Astrocyte (in vitro differentiated cells and primary cell): ENCODE results near the gene TMCO1. TPM values are rescaled to one million over a fixed set of nuclear protein-coding genes. Genes with fewer than 3 reads are reported as not detected.
A peak's percentile ranks its signal among the peaks of the same experiment; 100 is the strongest.

Experiments
- DNase-seq: peaks from one replicate; pipeline ENCODE4 v3.0.0-alpha.2; 2010; ENCODE audit warnings: low read depth
- FAIRE-seq: peaks from 2 replicates; lab custom pipeline; 2011; peaks lifted over from hg19 to GRCh38; lab: Jason Lieb, UNC
- H2AFZ ChIP-seq: 2 replicates; pipeline ENCODE4 v1.6.0; 2012; ENCODE audit warnings: low read depth, low read length, inconsistent platforms
- H3K27ac ChIP-seq: 2 replicates; pipeline ENCODE4 v1.5.1; 2011; ENCODE audit warnings: low read depth, low read length, inconsistent platforms
- H3K27me3 ChIP-seq: 2 replicates; pipeline ENCODE4 v1.6.0; 2011; ENCODE audit warnings: low read length, inconsistent platforms; ENCODE audit not compliant: insufficient read depth
- H3K36me3 ChIP-seq: 2 replicates; pipeline ENCODE4 v1.5.1; 2011; ENCODE audit warnings: low read length, inconsistent platforms; ENCODE audit not compliant: insufficient read depth
- H3K4me1 ChIP-seq: 2 replicates; pipeline ENCODE4 v1.5.1; 2011; ENCODE audit warnings: low read length, inconsistent platforms; ENCODE audit not compliant: insufficient read depth
- H3K4me2 ChIP-seq: 2 replicates; pipeline ENCODE4 v1.6.0; 2012; ENCODE audit warnings: low read length, inconsistent platforms
- H3K4me3 ChIP-seq: 2 replicates; pipeline ENCODE4 v1.5.1; 2011; ENCODE audit warnings: low read depth, mild to moderate bottlenecking, low read length, inconsistent platforms; ENCODE audit not compliant: insufficient read depth
- H3K79me2 ChIP-seq: 2 replicates; pipeline ENCODE4 v1.6.0; 2012; ENCODE audit warnings: mild to moderate bottlenecking, low read length, inconsistent platforms; ENCODE audit not compliant: insufficient read depth
- H3K9ac ChIP-seq: 2 replicates; pipeline ENCODE4 v1.6.0; 2012; ENCODE audit warnings: mild to moderate bottlenecking, low read length, inconsistent platforms
- H3K9me3 ChIP-seq: 2 replicates; pipeline ENCODE4 v1.5.1; 2012; ENCODE audit warnings: low read depth, mild to moderate bottlenecking, low read length, inconsistent platforms; ENCODE audit not compliant: insufficient read depth
- H4K20me1 ChIP-seq: 2 replicates; pipeline ENCODE4 v1.6.0; 2012; ENCODE audit warnings: low read length, inconsistent platforms; ENCODE audit not compliant: insufficient read depth
- H3K27ac Mint-ChIP-seq: one replicate; pipeline ENCODE4 v1.8.0; 2021; ENCODE audit warnings: mild to moderate bottlenecking, mixed read lengths; ENCODE audit not compliant: unreplicated experiment
- H3K27me3 Mint-ChIP-seq: one replicate; pipeline ENCODE4 v1.8.0; 2021; ENCODE audit warnings: low read depth, mixed read lengths; ENCODE audit not compliant: unreplicated experiment
- H3K36me3 Mint-ChIP-seq: one replicate; pipeline ENCODE4 v1.8.0; 2021; ENCODE audit warnings: low read depth, mixed read lengths; ENCODE audit not compliant: unreplicated experiment
- H3K4me1 Mint-ChIP-seq: one replicate; pipeline ENCODE4 v1.8.0; 2021; ENCODE audit warnings: low read depth, mixed read lengths; ENCODE audit not compliant: unreplicated experiment
- H3K4me3 Mint-ChIP-seq: one replicate; pipeline ENCODE4 v1.8.0; 2021; ENCODE audit warnings: mild to moderate bottlenecking, moderate library complexity, mixed read lengths; ENCODE audit not compliant: unreplicated experiment
- H3K9me3 Mint-ChIP-seq: one replicate; pipeline ENCODE4 v1.8.0; 2021; ENCODE audit warnings: mild to moderate bottlenecking, mixed read lengths; ENCODE audit not compliant: unreplicated experiment
- CTCF ChIP-seq: IDR thresholded peaks from 2 replicates; pipeline ENCODE4 v1.5.1; 2011; ENCODE audit warnings: low read depth, mild to moderate bottlenecking, inconsistent platforms, low read length, moderate library complexity; ENCODE audit not compliant: insufficient read depth
- EZH2 ChIP-seq: IDR thresholded peaks from 2 replicates; pipeline ENCODE4 v1.6.1; 2012; ENCODE audit warnings: mild to moderate bottlenecking, low read length, inconsistent platforms; ENCODE audit not compliant: insufficient read depth
- total RNA-seq: library from RNA; stranded (reverse); gene quantifications from 2 replicates; pipeline ENCODE4 v1.2.1, GENCODE V29; 2021

The TMCO1 gene
- total RNA-seq, 1 donor from 2014 or later = 135 TPM

DNA sequence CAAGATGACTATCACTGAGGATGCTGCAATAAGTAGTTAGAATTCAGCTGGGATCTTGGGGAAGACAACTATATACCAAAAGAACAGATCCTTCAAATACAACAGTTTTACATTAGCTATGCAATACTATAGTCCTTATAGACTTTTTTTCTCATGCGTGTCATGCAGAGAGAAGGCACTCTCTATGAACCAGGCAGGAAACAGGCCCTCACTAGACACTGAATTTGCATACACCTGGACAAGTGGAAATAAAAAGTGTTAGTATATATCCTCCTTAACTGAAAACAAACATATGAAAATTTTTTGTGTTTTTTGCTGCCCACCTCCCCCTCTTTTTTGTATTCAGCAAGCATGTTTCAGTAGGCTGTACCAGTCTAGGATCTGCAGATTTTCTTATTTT, 29.9 kb downstream of the TMCO1 start:
- FAIRE-seq = no peak
- H3K36me3 Mint-ChIP-seq = peaks cover 24% of the 10 kb centered on the region
- no peak overlapping the region for H3K4me3 ChIP-seq

GRCh38 chr1:165737196-165737595, 31.5 kb downstream of the TMCO1 start:
- H3K4me2 ChIP-seq = no peak overlapping the region
- Mint-ChIP-seq H3K4me1 (no peaks in the 10 kb centered on the region), H3K9me3 (no peaks in the 10 kb centered on the region), H3K27ac (no peak overlapping the region), H3K36me3 (peaks cover 16% of the 10 kb centered on the region), H3K4me3 (no peak overlapping the region), H3K27me3 (no peaks in the 10 kb centered on the region)
- no peaks in the 10 kb centered on the region for H4K20me1 ChIP-seq
- H2AFZ ChIP-seq = no peak overlapping the region
- no peak overlapping the region for H3K4me3 ChIP-seq
- H3K4me1 ChIP-seq = no peaks in the 10 kb centered on the region
- peaks cover 29% of the 10 kb centered on the region for H3K36me3 ChIP-seq
- H3K79me2 ChIP-seq = peaks cover 9% of the 10 kb centered on the region
- H3K9me3 ChIP-seq = no peaks in the 10 kb centered on the region
- H3K27me3 ChIP-seq = no peaks in the 10 kb centered on the region
- no peak for FAIRE-seq
- DNase-seq = peak; percentile 5
- H3K9ac ChIP-seq = no peak overlapping the region
- H3K27ac ChIP-seq = no peak overlapping the region
- TF ChIP-seq EZH2 (no peak), CTCF (no peak)

More for the DNA sequence above, 29.9 kb downstream of the TMCO1 start:
- Histone ChIP-seq H3K4me2 (no peak overlapping the region), H3K27ac (no peak overlapping the region), H3K79me2 (peaks cover 9% of the 10 kb centered on the region), H2AFZ (no peak overlapping the region), H3K9ac (no peak overlapping the region), H3K36me3 (peaks cover 41% of the 10 kb centered on the region), H3K9me3 (no peaks in the 10 kb centered on the region), H3K4me1 (no peaks in the 10 kb centered on the region), H3K27me3 (no peaks in the 10 kb centered on the region), H4K20me1 (no peaks in the 10 kb centered on the region)
- H3K4me1 Mint-ChIP-seq = no peaks in the 10 kb centered on the region
- no peaks in the 10 kb centered on the region for H3K27me3 Mint-ChIP-seq
- TF ChIP-seq EZH2 = no peak
- TF ChIP-seq CTCF = no peak
- no peak overlapping the region for H3K4me3 Mint-ChIP-seq
- DNase-seq = no peak
- no peak overlapping the region for H3K27ac Mint-ChIP-seq
- H3K9me3 Mint-ChIP-seq = no peaks in the 10 kb centered on the region

GRCh38 chr1:165734906-165735305, 33.8 kb downstream of the TMCO1 start:
- no peak overlapping the region for H3K27ac Mint-ChIP-seq

More at GRCh38 chr1:165734906-165735305, 33.8 kb downstream of the TMCO1 start:
- Histone ChIP-seq H4K20me1 (no peaks in the 10 kb centered on the region), H3K4me1 (no peaks in the 10 kb centered on the region), H2AFZ (no peak overlapping the region), H3K79me2 (peaks cover 9% of the 10 kb centered on the region), H3K36me3 (peaks cover 14% of the 10 kb centered on the region), H3K27me3 (no peaks in the 10 kb centered on the region), H3K4me2 (no peak overlapping the region), H3K4me3 (no peak overlapping the region), H3K27ac (no peak overlapping the region), H3K9ac (no peak overlapping the region), H3K9me3 (no peaks in the 10 kb centered on the region)
- peaks cover 9% of the 10 kb centered on the region for H3K36me3 Mint-ChIP-seq
- H3K4me1 Mint-ChIP-seq = no peaks in the 10 kb centered on the region
- H3K4me3 Mint-ChIP-seq = no peak overlapping the region
- no peaks in the 10 kb centered on the region for H3K9me3 Mint-ChIP-seq
- DNase-seq = no peak
- FAIRE-seq = no peak
- TF ChIP-seq CTCF (no peak), EZH2 (no peak)
- no peaks in the 10 kb centered on the region for H3K27me3 Mint-ChIP-seq
